GM18511 (cell line): Measurements from ENCODE around the gene KRTAP26-1.

Source experiments
- ATAC-seq: cut with Tn5 transposase; IDR thresholded peaks from one replicate; pipeline ENCODE4 v1.9.1; 2021; ENCODE audit warnings: mild to moderate bottlenecking, moderate library complexity; ENCODE audit not compliant: unreplicated experiment

Gene KRTAP26-1

GRCh38 chr21:30320215-30320614 is at the start of gene KRTAP26-1:
Gene KRTAP26-1, minus strand, starts transcription at chr21:30320315. Its CDS starts 280 bp downstream, at chr21:30320035.
- ATAC-seq: no peak

- ATAC-seq: no peak
Observed at GRCh38 chr21:30355906-30356305, 35.8 kb upstream of the KRTAP26-1 start.

- ATAC-seq: no peak
Observed at GRCh38 chr21:30354308-30355005, 34.3 kb upstream of the KRTAP26-1 start.

GRCh38 chr21:30351534-30351933 is 31.4 kb upstream of the KRTAP26-1 start:
- no peak for ATAC-seq

- ATAC-seq: no peak
Observed at GRCh38 chr21:30349572-30349971, 29.5 kb upstream of the KRTAP26-1 start.

GRCh38 chr21:30348506-30348905 is 28.4 kb upstream of the KRTAP26-1 start, which contains the start of gene KRTAP23-1:
Gene KRTAP23-1, minus strand, starts transcription at chr21:30348606. Its CDS starts 0 bp downstream, at chr21:30348606.
- ATAC-seq: no peak

- ATAC-seq: no peak
Observed at GRCh38 chr21:30345014-30345413, 24.9 kb upstream of the KRTAP26-1 start.

- no peak for ATAC-seq
Observed at GRCh38 chr21:30340714-30341573, 20.8 kb upstream of the KRTAP26-1 start.

- no peak for ATAC-seq
Observed at GRCh38 chr21:30338717-30339116, 18.6 kb upstream of the KRTAP26-1 start.

- ATAC-seq: no peak
Observed at GRCh38 chr21:30337772-30338171, 17.7 kb upstream of the KRTAP26-1 start.

GRCh38 chr21:30337276-30337744 is 17.2 kb upstream of the KRTAP26-1 start, which contains the start of gene KRTAP27-1:
Gene KRTAP27-1, minus strand, starts transcription at chr21:30337694. Its CDS starts 26 bp downstream, at chr21:30337668.
- no peak for ATAC-seq

GRCh38 chr21:30336596-30336995 is 16.5 kb upstream of the KRTAP26-1 start:
- ATAC-seq: no peak

- no peak for ATAC-seq
Observed at GRCh38 chr21:30333736-30334135, 13.6 kb upstream of the KRTAP26-1 start.

- ATAC-seq: no peak
Observed at GRCh38 chr21:30332681-30333080, 12.6 kb upstream of the KRTAP26-1 start.

- no peak for ATAC-seq
Observed at GRCh38 chr21:30329203-30329875, 9.2 kb upstream of the KRTAP26-1 start.

GRCh38 chr21:30326390-30326789 is 6.3 kb upstream of the KRTAP26-1 start:
- ATAC-seq: no peak

- ATAC-seq: no peak
Observed at GRCh38 chr21:30315701-30316100, 4.4 kb downstream of the KRTAP26-1 start.

- ATAC-seq: no peak
Observed at GRCh38 chr21:30306884-30307283, 13.2 kb downstream of the KRTAP26-1 start.

GRCh38 chr21:30305136-30305535 is 15.0 kb downstream of the KRTAP26-1 start:
- ATAC-seq: no peak

- no peak for ATAC-seq
Observed at GRCh38 chr21:30289215-30289614, 30.9 kb downstream of the KRTAP26-1 start, which contains the start of gene KRTAP25-1. Gene KRTAP25-1, minus strand, starts transcription at chr21:30289514. Its CDS starts 24 bp downstream, at chr21:30289490.

GRCh38 chr21:30282850-30283249 is 37.3 kb downstream of the KRTAP26-1 start, which contains the start of gene KRTAP24-1:
Gene KRTAP24-1, minus strand, starts transcription at chr21:30282950. Its CDS starts 18 bp downstream, at chr21:30282932.
- ATAC-seq: no peak
